PC-9 (cell line): ENCODE results near the gene DAPK2. TPM values are rescaled to one million over a fixed set of nuclear protein-coding genes. Genes with fewer than 3 reads are reported as not detected.

ENCODE experiments used
- BruUV-seq: library from RNA; stranded (reverse); fragments of 400-500 nt; replicated peaks from 2 replicates; lab custom pipeline; 2021; lab: Mats Ljungman, UMichigan
- CTCF ChIA-PET: fragments of 300-600 bp; sonication (Branson Sonifier 250); formaldehyde crosslinking; loops from one replicate; lab custom pipeline; 2022; ENCODE audit warnings: antibody characterized with exemption; lab: Charles Lee
- POLR2A ChIA-PET: fragments of 300-600 bp; sonication (Branson Sonifier 250); formaldehyde crosslinking; loops from one replicate; lab custom pipeline; 2022; ENCODE audit warnings: antibody characterized with exemption; ENCODE audit not compliant: unreplicated experiment; lab: Charles Lee
- DNase-seq, 2 experiments: peaks; one replicate each; pipeline versions ENCODE4 v3.0.0 to v3.0.0-alpha.2; 2015 to 2022; ENCODE audit warnings: mixed read lengths in 1 of 2
- H2AFZ ChIP-seq: fragments of 200-600 bp; sonication (generic); 2 replicates; pipeline ENCODE4 v1.8.1; 2017; ENCODE audit warnings: antibody characterized with exemption
- H3F3A ChIP-seq: fragments of 200-600 bp; sonication (generic); 2 replicates; pipeline ENCODE4 v1.8.1; 2017; ENCODE audit warnings: antibody characterized with exemption, mild to moderate bottlenecking, low read depth; ENCODE audit not compliant: insufficient read depth
- H3K27ac ChIP-seq: fragments of 200-600 bp; sonication (generic); 2 replicates; pipeline ENCODE4 v1.6.1; 2016; ENCODE audit warnings: mixed run types
- H3K27me3 ChIP-seq: fragments of 200-600 bp; sonication (generic); 2 replicates; pipeline ENCODE4 v1.6.1; 2016; ENCODE audit warnings: low read depth, mixed run types; ENCODE audit not compliant: insufficient read depth
- H3K36me3 ChIP-seq: fragments of 200-600 bp; sonication (generic); 2 replicates; pipeline ENCODE4 v1.6.1; 2016; ENCODE audit warnings: low read depth, mixed run types
- H3K4me1 ChIP-seq: fragments of 200-600 bp; sonication (generic); replicated peaks from 2 replicates; pipeline ENCODE4 v1.6.1; 2016; ENCODE audit warnings: mixed run types; ENCODE audit not compliant: insufficient read depth
- H3K4me2 ChIP-seq: fragments of 200-600 bp; sonication (generic); 2 replicates; pipeline ENCODE4 v1.6.1; 2017; ENCODE audit warnings: mixed run types
- H3K4me3 ChIP-seq: fragments of 200-600 bp; sonication (generic); 2 replicates; pipeline ENCODE4 v1.6.1; 2016; ENCODE audit warnings: mixed run types
- H3K79me2 ChIP-seq: fragments of 200-600 bp; sonication (generic); 2 replicates; pipeline ENCODE4 v1.6.1; 2017; ENCODE audit warnings: low read depth, mixed run types
- H3K9me2 ChIP-seq: fragments of 200-600 bp; sonication (generic); 2 replicates; pipeline ENCODE4 v1.8.1; 2017; ENCODE audit warnings: mild to moderate bottlenecking; ENCODE audit not compliant: insufficient read depth
- H3K9me3 ChIP-seq: fragments of 200-600 bp; sonication (generic); 2 replicates; pipeline ENCODE4 v1.8.1; 2016; ENCODE audit warnings: low read depth; ENCODE audit not compliant: insufficient read depth
- H4K20me1 ChIP-seq: fragments of 200-600 bp; sonication (generic); 2 replicates; pipeline ENCODE4 v1.8.1; 2017; ENCODE audit not compliant: insufficient read depth
- CTCF ChIP-seq: fragments of 200-600 bp; sonication (generic); conservative IDR thresholded peaks from 2 replicates; pipeline ENCODE4 v1.6.1; 2017; ENCODE audit warnings: mixed run types, antibody characterized with exemption, mild to moderate bottlenecking, moderate library complexity
- EZH2 ChIP-seq: fragments of 200-600 bp; sonication (generic); IDR thresholded peaks from 2 replicates; pipeline ENCODE4 v1.8.0; 2017; ENCODE audit warnings: antibody characterized with exemption, low read depth
- intact Hi-C: fragments of 100-400 bp; cut with micrococcal nuclease; formaldehyde crosslinking; loops from one replicate; pipeline ENCODE4 v1.10.0; 2022; ENCODE audit not compliant: unreplicated experiment
- total RNA-seq: library from RNA; stranded (reverse); gene quantifications from 2 replicates; pipeline ENCODE4 v1.2.3, GENCODE V29; 2021

Gene DAPK2
- total RNA-seq, 1 experiment from 2014 or later: 11.0 TPM

DNA sequence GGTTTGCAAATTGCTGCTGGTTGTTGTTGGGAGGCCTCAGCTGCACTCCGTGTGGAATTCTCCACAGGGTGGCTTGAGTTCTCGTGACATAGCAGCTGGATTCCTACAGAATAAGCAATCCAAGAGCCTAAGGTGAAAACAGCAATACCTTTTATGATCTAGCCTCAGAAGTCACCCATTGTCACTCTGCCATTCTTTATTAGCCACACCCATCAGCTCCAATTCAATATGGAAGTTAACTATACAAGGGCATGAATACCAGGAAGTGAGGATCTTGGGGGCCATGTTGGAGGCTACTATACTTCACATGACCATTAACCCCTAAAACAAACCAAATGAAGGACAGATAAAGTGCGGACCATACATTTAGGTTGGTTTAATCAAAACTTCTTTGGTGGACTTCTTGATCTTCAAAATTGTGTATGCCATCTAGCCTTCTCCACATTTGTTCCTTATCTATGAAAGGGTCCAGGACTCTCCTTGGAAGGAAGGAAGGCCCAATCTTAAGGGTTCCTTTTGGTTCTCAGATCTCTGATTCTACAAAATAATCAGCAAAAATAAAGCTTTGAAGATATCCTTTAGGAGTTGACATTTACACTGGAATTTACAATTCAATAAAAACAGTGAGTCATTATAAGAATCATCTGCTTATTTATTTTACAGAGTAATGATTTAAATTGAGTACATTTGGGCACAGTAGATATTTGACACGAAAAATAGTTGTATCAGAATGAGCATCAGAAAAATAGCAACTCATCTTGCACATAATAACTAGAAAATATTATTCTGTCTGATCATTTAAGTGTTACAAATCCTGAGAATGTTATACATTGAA lies 25.9 kb upstream of the DAPK2 start:
- Histone ChIP-seq H3K27ac (no peak overlapping the region), H3K4me2 (no peak overlapping the region)

DNA sequence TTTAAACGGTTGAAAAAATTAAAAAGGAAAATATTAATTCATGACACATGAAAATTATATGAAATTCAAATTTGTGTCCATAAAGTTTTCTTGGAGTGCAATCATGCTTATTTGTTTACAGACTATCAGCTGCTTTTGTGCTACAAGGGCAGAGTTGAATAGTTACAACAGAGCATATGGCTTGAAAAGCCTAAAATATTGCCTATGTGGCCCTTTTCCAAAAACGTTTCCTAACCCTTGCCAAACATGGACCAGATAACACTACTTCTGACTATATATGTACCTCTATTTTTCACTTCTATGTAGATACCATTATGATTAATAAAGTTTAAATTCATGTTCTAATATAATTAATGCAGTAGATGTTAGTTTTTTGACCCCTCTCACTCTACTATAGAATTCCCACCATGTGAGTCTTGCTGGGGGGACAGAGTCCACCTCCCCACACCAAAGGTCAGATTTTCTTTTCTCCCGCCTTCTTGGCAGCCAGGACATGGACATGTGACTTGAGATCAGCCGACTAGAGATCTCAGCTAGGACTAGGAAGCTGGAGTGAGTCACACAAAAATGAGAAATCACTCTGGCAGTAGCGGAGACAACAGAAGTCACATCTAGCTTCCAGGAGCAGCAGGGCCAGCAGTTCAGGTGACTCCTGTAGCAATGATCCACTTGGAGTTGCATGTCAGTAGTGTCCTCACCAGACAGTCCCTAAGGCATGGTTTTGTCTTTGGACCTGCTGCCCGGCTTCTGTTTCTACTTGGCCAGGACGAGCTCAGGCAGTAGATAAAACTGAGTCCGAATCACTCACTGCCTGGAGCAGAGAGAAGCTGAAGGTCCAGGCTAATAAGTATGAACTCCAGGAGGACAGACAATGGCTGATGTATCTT lies 24.9 kb upstream of the DAPK2 start:
- no peak overlapping the region for H3K4me3 ChIP-seq
- no peak overlapping the region for H3K4me2 ChIP-seq
- no peaks in the 10 kb centered on the region for H3K79me2 ChIP-seq
- ChIA-PET CTCF (interaction anchor here (0.6 kb wide), 1 partner anchor 247 kb away, joined by 3 read pairs; no protein-coding TSS in a partner anchor), POLR2A (interaction anchor here (0.6 kb wide), 1 partner anchor 36 kb away, joined by 8 read pairs; no protein-coding TSS in a partner anchor)
- intact Hi-C loops: no loop called here
- no peak overlapping the region for H3K27ac ChIP-seq
- no peak overlapping the region for H2AFZ ChIP-seq
- TF ChIP-seq CTCF (no peak), EZH2 (no peak)
- no peaks in the 10 kb centered on the region for H3K9me3 ChIP-seq
- no peaks in the 10 kb centered on the region for H4K20me1 ChIP-seq
- BruUV-seq: no TSS peak
- no peaks in the 10 kb centered on the region for H3K36me3 ChIP-seq
- H3F3A ChIP-seq: no peaks in the 10 kb centered on the region; the same call in 1 of the 2 replicates
- no peak for DNase-seq
- H3K4me1 ChIP-seq: no peaks in the 10 kb centered on the region
- H3K27me3 ChIP-seq: no peaks in the 10 kb centered on the region
- H3K9me2 ChIP-seq: no peaks in the 10 kb centered on the region

More for the DNA sequence above, 25.9 kb upstream of the DAPK2 start:
- Histone ChIP-seq H2AFZ (no peak overlapping the region), H3K79me2 (no peaks in the 10 kb centered on the region), H3F3A (no peaks in the 10 kb centered on the region; the same call in 1 of the 2 replicates), H3K4me1 (no peaks in the 10 kb centered on the region), H3K27me3 (no peaks in the 10 kb centered on the region), H3K9me2 (no peaks in the 10 kb centered on the region), H3K9me3 (no peaks in the 10 kb centered on the region), H3K4me3 (no peak overlapping the region), H4K20me1 (no peaks in the 10 kb centered on the region), H3K36me3 (no peaks in the 10 kb centered on the region)
- ChIA-PET CTCF (no interaction called here), POLR2A (no interaction called here)
- TF ChIP-seq CTCF (no peak), EZH2 (no peak)
- DNase-seq: no peak
- intact Hi-C loops: no loop called here
- BruUV-seq: no TSS peak

DNA sequence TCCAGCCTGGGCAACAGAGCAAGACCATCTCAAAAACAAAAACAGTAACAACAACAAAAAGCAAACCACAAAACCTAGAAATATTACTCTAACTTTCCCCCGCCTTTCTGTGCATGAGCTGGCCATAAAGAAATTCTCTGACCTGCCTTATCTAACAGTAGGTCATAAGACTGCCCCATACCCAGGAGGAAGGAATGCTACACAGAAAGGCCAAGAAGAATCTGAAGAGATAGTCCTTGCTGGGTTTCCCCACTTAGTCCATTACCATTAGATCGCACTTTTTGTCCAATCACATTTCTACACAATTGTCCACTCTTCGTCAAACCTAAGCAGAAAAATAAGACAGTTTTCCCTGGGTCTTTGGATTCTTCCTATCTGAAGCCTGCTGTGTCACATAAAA lies 23.8 kb upstream of the DAPK2 start:
- H2AFZ ChIP-seq: no peak overlapping the region
- ChIA-PET POLR2A (interaction anchor here (0.6 kb wide), 1 partner anchor 37 kb away, joined by 8 read pairs; no protein-coding TSS in a partner anchor), CTCF (interaction anchor here (0.6 kb wide), 1 partner anchor 124 kb away, joined by 5 read pairs; no protein-coding TSS in a partner anchor)
- H3K4me1 ChIP-seq: no peaks in the 10 kb centered on the region
- no TSS peak for BruUV-seq
- H3K27me3 ChIP-seq: no peaks in the 10 kb centered on the region
- no peak overlapping the region for H3K27ac ChIP-seq
- no peak overlapping the region for H3K4me2 ChIP-seq
- TF ChIP-seq EZH2 (no peak), CTCF (no peak)
- H3K9me3 ChIP-seq: no peaks in the 10 kb centered on the region
- intact Hi-C loops: no loop called here
- no peaks in the 10 kb centered on the region for H3K79me2 ChIP-seq
- no peaks in the 10 kb centered on the region for H3K36me3 ChIP-seq
- no peaks in the 10 kb centered on the region for H4K20me1 ChIP-seq
- H3K4me3 ChIP-seq: no peak overlapping the region
- H3F3A ChIP-seq: no peaks in the 10 kb centered on the region; the same call in 1 of the 2 replicates
- no peaks in the 10 kb centered on the region for H3K9me2 ChIP-seq
- DNase-seq: no peak
